ENCODE measurements around the gene ZNF653. TPM values are rescaled to one million over a fixed set of nuclear protein-coding genes. Genes with fewer than 3 reads are reported as not detected.
A peak's percentile ranks its signal among the peaks of the same experiment; 100 is the strongest.

Gene ZNF653
- total RNA-seq, 1 experiment from 2014 or later, result 10.3 TPM

GRCh38 chr19:11434703-11435056, 71.0 kb downstream of the ZNF653 start:
- CTCF ChIA-PET, result interaction anchor here (0.6 to 4.9 kb wide), 25 partner anchors 8 to 625 kb away, joined by 3 to 111 read pairs (median 6); partner anchors contain the start of genes EPOR, RGL3 and SWSAP1
- POLR2A ChIA-PET, result interaction anchor here (1.0 to 1.4 kb wide), 7 partner anchors 8 to 60 kb away, joined by 3 to 14 read pairs (median 6); partner anchors contain the start of genes EPOR, RGL3 and SWSAP1
- no peak; the same call in 1 of the 2 replicates for ATAC-seq

More at GRCh38 chr19:11434703-11435056, 71.0 kb downstream of the ZNF653 start:
- peak overlapping the region; percentile 96 for H3K4me3 Mint-ChIP-seq
- peaks cover 11% of the 10 kb centered on the region for H3K4me1 Mint-ChIP-seq
- H3K27ac Mint-ChIP-seq, result peak overlapping the region; percentile 90
- H3K27me3 Mint-ChIP-seq (ENCODE audit: low read depth), result no peaks in the 10 kb centered on the region
- TF ChIP-seq CDX4 (CRISPR knock-in tag; IDR thresholded peaks at IDR 0.05; ENCODE audit: borderline replicate concordance), result no peak
- peak; percentile 36; the same call in 1 of the 2 replicates for TF ChIP-seq ARID4B (CRISPR knock-in tag; IDR thresholded peaks at IDR 0.05; ENCODE audit: borderline replicate concordance)
- TF ChIP-seq E2F5 (CRISPR knock-in tag; IDR thresholded peaks at IDR 0.05), result no peak
- no peak for TF ChIP-seq KAT7 (CRISPR knock-in tag; IDR thresholded peaks at IDR 0.05; ENCODE audit: borderline replicate concordance)
- no peak for TF ChIP-seq ZNF281 (CRISPR knock-in tag; IDR thresholded peaks at IDR 0.05)
- peak; percentile 0; the same call in 1 of the 2 replicates for TF ChIP-seq MAX (CRISPR knock-in tag; IDR thresholded peaks at IDR 0.05)
- no peak for DNase-seq (ENCODE audit: low spot score)
- peaks cover 29% of the 10 kb centered on the region for H3K36me3 Mint-ChIP-seq
- H3K9me3 Mint-ChIP-seq, result no peaks in the 10 kb centered on the region
